Measurements from ENCODE around the gene NDOR1.
"Not testable (repeated sequence)": the region's sequence is repeated elsewhere in the genome, so short reads cannot be mapped to it uniquely, and the experiment has no call there.

The NDOR1 gene

GRCh38 chr9:137236936-137237421 lies 31.5 kb downstream of the NDOR1 start:
- no peak for DNase-seq (ENCODE audit: low read depth)
- no peak overlapping the region for H3K4me3 ChIP-seq (ENCODE audit: control insufficient read depth, low read depth, low read length)
- TF ChIP-seq, protein P1, sequence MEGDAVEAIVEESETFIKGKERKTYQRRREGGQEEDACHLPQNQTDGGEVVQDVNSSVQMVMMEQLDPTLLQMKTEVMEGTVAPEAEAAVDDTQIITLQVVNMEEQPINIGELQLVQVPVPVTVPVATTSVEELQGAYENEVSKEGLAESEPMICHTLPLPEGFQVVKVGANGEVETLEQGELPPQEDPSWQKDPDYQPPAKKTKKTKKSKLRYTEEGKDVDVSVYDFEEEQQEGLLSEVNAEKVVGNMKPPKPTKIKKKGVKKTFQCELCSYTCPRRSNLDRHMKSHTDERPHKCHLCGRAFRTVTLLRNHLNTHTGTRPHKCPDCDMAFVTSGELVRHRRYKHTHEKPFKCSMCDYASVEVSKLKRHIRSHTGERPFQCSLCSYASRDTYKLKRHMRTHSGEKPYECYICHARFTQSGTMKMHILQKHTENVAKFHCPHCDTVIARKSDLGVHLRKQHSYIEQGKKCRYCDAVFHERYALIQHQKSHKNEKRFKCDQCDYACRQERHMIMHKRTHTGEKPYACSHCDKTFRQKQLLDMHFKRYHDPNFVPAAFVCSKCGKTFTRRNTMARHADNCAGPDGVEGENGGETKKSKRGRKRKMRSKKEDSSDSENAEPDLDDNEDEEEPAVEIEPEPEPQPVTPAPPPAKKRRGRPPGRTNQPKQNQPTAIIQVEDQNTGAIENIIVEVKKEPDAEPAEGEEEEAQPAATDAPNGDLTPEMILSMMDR (conservative IDR thresholded peaks at IDR 0.05; ENCODE audit: control insufficient read depth, insufficient read depth, low read depth, low read length): no peak

DNA sequence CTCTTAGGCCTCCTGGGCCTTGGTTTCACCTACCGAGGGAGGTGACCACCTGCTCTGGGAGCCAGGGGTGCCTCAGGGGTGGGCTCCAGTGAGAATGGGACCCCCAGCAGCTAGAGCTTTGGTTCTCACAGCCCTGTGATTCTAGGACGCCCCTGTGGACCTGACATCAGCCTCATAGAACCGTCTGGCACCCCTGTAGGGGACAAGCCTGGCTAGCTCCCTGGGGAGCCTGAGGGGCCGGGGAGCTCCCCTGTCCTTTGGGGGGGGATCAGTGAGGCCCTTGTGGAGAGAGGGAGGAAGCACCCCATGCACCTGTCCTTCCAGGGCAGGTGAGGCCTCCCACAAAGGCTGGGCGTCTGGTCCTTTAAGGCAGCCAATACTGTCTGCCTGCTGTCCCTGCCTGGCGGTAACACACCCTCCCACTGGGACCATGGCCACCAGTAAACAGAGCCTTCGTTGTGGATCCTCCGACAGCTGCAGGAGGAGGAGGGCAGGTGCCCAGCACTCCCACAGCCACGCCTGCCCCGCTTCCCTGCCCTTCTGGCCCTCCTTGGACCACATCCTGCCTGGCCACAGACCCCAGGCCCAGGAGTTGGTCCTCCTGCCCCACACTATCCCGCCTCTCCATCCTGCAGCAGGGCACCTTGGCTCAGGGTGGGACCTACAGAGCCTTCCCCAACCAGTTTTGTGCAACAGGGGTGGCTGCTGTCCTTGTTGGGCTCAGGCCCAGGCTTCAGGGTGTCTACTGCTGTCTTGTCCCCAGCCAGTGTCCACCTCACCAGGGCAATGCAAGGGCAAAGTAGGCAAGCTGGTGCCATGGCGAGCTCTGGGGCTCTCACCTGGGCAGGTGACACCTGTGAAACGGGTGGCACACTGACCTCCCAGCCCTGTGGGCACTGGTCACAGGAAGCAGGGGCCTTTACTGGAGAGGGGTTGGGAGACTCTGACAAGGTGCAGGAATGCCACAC lies 32.5 kb downstream of the NDOR1 start:
- H3K4me3 ChIP-seq (ENCODE audit: control insufficient read depth, low read depth, low read length): no peak overlapping the region
- TF ChIP-seq, protein P1 (conservative IDR thresholded peaks at IDR 0.05; ENCODE audit: control insufficient read depth, insufficient read depth, low read depth, low read length): no peak

DNA sequence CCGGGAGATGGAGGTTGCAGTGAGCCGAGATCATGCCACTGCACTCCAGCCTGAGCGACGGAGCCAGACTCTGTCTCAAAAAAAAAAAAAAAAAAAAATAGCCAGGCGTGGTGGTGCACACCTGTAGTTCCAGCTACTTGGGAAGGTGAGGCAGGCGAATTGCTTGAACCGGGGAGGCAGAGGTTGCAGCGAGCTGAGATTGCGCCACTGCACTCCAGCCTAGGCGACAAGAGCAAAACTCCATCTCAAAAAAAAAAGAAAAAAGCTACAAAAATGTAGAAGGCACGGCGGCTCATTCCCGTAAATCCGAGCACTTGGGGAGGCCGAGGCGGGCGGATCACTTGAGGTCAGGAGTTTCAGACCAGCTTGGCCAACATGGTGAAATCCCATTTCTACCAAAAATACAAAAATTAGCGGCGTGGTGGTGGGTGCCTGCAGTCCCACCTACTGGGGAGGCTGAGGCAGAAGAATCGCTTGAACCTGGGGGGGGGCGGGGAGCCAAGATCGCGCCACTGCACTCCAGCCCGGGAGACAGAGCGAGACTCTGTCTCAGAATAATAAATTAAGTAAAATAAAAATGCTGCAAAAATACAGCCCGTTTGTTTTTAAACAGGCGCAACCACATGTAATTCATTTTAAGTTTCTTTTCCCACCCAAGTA lies 34.2 kb downstream of the NDOR1 start:
- DNase-seq (ENCODE audit: low read depth): not testable (repeated sequence)

More for the DNA sequence above, 32.5 kb downstream of the NDOR1 start:
- no peak for DNase-seq (ENCODE audit: low read depth)

GRCh38 chr9:137240318-137240840 lies 34.9 kb downstream of the NDOR1 start:
- TF ChIP-seq, protein P1 (conservative IDR thresholded peaks at IDR 0.05; ENCODE audit: control insufficient read depth, insufficient read depth, low read depth, low read length): no peak
- peak; percentile 68 for DNase-seq (ENCODE audit: low read depth)
- H3K4me3 ChIP-seq (ENCODE audit: control insufficient read depth, low read depth, low read length): peak overlapping the region; percentile 62

More for the DNA sequence above, 34.2 kb downstream of the NDOR1 start:
- H3K4me3 ChIP-seq (ENCODE audit: control insufficient read depth, low read depth, low read length): peak overlapping the region; percentile 62

DNA sequence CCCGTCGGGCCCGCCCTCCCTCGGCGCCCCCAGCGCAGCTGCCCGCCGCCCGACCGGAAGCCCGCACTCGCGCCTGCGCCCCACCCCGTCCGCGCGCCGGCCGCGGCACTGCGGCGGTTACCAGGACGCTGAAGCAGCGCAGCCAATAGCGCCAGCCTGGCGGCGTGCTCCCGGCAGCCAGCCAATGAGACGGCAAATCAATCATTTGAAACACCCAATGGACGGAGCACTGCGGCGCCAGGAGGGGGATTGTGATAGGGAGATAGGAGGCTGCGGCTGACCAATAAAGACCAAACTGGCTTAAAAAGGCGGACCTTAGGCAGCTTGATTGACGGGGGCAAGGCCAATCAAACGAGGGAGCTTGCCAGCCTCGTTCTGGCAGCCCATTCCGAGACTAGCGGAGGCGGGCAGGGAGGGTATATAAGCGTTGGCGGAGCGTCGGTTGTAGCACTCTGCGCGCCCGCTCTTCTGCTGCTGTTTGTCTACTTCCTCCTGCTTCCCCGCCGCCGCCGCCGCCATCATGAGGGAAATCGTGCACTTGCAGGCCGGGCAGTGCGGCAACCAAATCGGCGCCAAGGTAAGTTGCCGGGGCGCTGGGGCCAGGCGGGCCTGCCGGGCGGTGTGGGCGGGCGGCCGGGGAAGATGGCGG lies 35.5 kb downstream of the NDOR1 start, which contains the start of gene TUBB4B:
Gene TUBB4B (plus strand): TSS at position 447 of the 649 bp plus-strand sequence. CDS start 74 bp downstream, at position 521.
- peak within 1 kb of the TSS; percentile 84 for H3K4me3 ChIP-seq (ENCODE audit: control insufficient read depth, low read depth, low read length)
- peak; percentile 100 for DNase-seq (ENCODE audit: low read depth)
- TF ChIP-seq, protein P1 (conservative IDR thresholded peaks at IDR 0.05; ENCODE audit: control insufficient read depth, insufficient read depth, low read depth, low read length): no peak

DNA sequence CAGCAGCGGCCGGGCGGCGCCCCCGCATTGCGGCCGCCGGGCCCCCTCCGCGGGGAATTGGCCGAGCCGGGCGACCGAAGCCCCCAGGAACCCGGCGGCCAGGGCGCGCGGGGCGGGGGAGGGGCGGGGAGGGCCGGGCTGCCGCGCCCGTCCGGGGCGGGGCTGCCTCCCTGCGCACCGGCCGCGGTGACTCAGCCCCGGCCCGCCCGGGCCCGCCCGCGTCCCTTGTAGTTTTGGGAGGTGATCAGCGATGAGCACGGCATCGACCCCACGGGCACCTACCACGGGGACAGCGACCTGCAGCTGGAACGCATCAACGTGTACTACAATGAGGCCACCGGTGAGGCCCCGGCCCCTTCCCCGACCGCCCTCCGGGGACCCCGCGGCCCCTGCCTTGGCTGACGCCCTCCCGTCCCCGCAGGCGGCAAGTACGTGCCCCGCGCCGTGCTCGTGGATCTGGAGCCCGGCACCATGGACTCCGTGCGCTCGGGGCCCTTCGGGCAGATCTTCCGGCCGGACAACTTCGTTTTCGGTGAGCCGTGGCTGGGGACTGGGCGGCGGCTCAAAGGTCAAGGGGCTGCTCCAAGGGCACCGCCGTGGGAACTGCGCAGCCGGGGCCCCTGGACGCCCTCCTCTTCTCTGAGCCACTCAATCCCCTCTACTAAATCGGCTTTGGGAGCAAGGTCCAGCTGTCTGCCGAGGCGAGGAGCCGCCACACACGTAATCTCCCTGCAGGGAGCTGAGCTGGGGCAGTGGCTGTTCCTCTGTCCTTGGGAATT lies 36.2 kb downstream of the NDOR1 start:
- peak; percentile 44 for DNase-seq (ENCODE audit: low read depth)
- peak overlapping the region; percentile 84 for H3K4me3 ChIP-seq (ENCODE audit: control insufficient read depth, low read depth, low read length)
- TF ChIP-seq, protein P1 (conservative IDR thresholded peaks at IDR 0.05; ENCODE audit: control insufficient read depth, insufficient read depth, low read depth, low read length): no peak
